ENCODE data around the gene MYO3B.
"Not testable (repeated sequence)": the region's sequence is repeated elsewhere in the genome, so short reads cannot be mapped to it uniquely, and the experiment has no call there.

MYO3B gene

GRCh38 chr2:170377500-170378207, 199.7 kb downstream of the MYO3B start:
- no peak for DNase-seq

GRCh38 chr2:170380267-170380666, 202.3 kb downstream of the MYO3B start:
- no peak for DNase-seq

- no peak for DNase-seq
Observed at GRCh38 chr2:170381678-170382077, 203.7 kb downstream of the MYO3B start.

- no peak for DNase-seq
Observed at GRCh38 chr2:170386554-170386953, 208.6 kb downstream of the MYO3B start.

GRCh38 chr2:170391018-170391417, 213.1 kb downstream of the MYO3B start:
- DNase-seq, result no peak

- DNase-seq, result no peak
Observed at GRCh38 chr2:170391697-170392096, 213.8 kb downstream of the MYO3B start.

- no peak for DNase-seq
Observed at GRCh38 chr2:170393861-170394498, 216.0 kb downstream of the MYO3B start.

- no peak for DNase-seq
Observed at GRCh38 chr2:170394641-170395387, 216.9 kb downstream of the MYO3B start.

GRCh38 chr2:170396799-170397459, 219.0 kb downstream of the MYO3B start:
- DNase-seq, result no peak

GRCh38 chr2:170401187-170401586, 223.2 kb downstream of the MYO3B start:
- DNase-seq, result no peak

- no peak for DNase-seq
Observed at GRCh38 chr2:170404846-170405245, 226.9 kb downstream of the MYO3B start.

- no peak for DNase-seq
Observed at GRCh38 chr2:170405326-170405725, 227.4 kb downstream of the MYO3B start.

- DNase-seq, result no peak
Observed at GRCh38 chr2:170408461-170409163, 230.7 kb downstream of the MYO3B start.

GRCh38 chr2:170409164-170409535, 231.2 kb downstream of the MYO3B start:
- peak; percentile 9 for DNase-seq

- DNase-seq, result no peak
Observed at GRCh38 chr2:170411660-170412059, 233.7 kb downstream of the MYO3B start.

- DNase-seq, result no peak
Observed at GRCh38 chr2:170420961-170421687, 243.2 kb downstream of the MYO3B start.

GRCh38 chr2:170423919-170424318, 246.0 kb downstream of the MYO3B start:
- DNase-seq, result no peak

GRCh38 chr2:170425281-170425751, 247.4 kb downstream of the MYO3B start:
- DNase-seq, result no peak

- DNase-seq, result no peak
Observed at GRCh38 chr2:170428868-170429267, 250.9 kb downstream of the MYO3B start.

- DNase-seq, result no peak
Observed at GRCh38 chr2:170432823-170433222, 254.9 kb downstream of the MYO3B start.

GRCh38 chr2:170433448-170433847, 255.5 kb downstream of the MYO3B start:
- DNase-seq, result no peak

- not testable (repeated sequence) for DNase-seq
Observed at GRCh38 chr2:170434396-170434795, 256.4 kb downstream of the MYO3B start.

Measured in GOT3 (cell line).